Measurements from ENCODE around the gene C3orf62. TPM values are rescaled to one million over a fixed set of nuclear protein-coding genes. Genes with fewer than 3 reads are reported as not detected.
A peak's percentile ranks its signal among the peaks of the same experiment; 100 is the strongest.

Gene C3orf62
- total and polyA plus RNA-seq, 9 of the 15 experiments (the other 6 are each of a cell fraction or from before 2014, with no cell fraction given) = 1.3 to 5.7 (median 3.4) TPM

GRCh38 chr3:49238274-49239127 lies 38.5 kb downstream of the C3orf62 start (continued):
- TF ChIP-seq ZBTB49 (CRISPR knock-in tag; IDR thresholded peaks at IDR 0.05; ENCODE audit: borderline replicate concordance) = no peak
- TF ChIP-seq SREBF2 (CRISPR knock-in tag; IDR thresholded peaks at IDR 0.05) = no peak
- TF ChIP-seq PBX2 (CRISPR knock-in tag; IDR thresholded peaks at IDR 0.05; ENCODE audit: low read depth) = peak; percentile 87
- peak; percentile 99 for TF ChIP-seq PBX2 (tag; conservative IDR thresholded peaks at IDR 0.05; ENCODE audit: low read depth)
- TF ChIP-seq GATA2 (CRISPR knock-in tag; IDR thresholded peaks at IDR 0.05) = peak; percentile 90
- no peak for TF ChIP-seq ZNF165 (CRISPR knock-in tag; IDR thresholded peaks at IDR 0.05; ENCODE audit: borderline replicate concordance)
- no peak; the same call in 1 of the 2 replicates for TF ChIP-seq FOXK1 (CRISPR knock-in tag; IDR thresholded peaks at IDR 0.05; ENCODE audit: borderline replicate concordance)
- TF ChIP-seq TGIF2 (CRISPR knock-in tag; IDR thresholded peaks at IDR 0.05) = no peak
- no peak for TF ChIP-seq ZFP1 (CRISPR knock-in tag; IDR thresholded peaks at IDR 0.05)
- TF ChIP-seq ERF (CRISPR knock-in tag; IDR thresholded peaks at IDR 0.05) = no peak
- TF ChIP-seq FOXJ2 (tag; IDR thresholded peaks at IDR 0.05) = peak; percentile 95
- TF ChIP-seq TSC22D4 (tag; IDR thresholded peaks at IDR 0.05) = no peak
- no peak for TF ChIP-seq ZNF3 (CRISPR knock-in tag; IDR thresholded peaks at IDR 0.05)
- peak; percentile 93 for TF ChIP-seq FOSL1 (tag; conservative IDR thresholded peaks at IDR 0.05)
- peak; percentile 35; the same call in 1 of the 2 replicates for TF ChIP-seq ZNF79 (CRISPR knock-in tag; IDR thresholded peaks at IDR 0.05; ENCODE audit: low read depth)
- TF ChIP-seq L3MBTL2 (IDR thresholded peaks at IDR 0.05) = peak; percentile 46; the same call in 1 of the 2 replicates
- peak; percentile 79 for TF ChIP-seq BRD9 (IDR thresholded peaks at IDR 0.05; ENCODE audit: low read depth, partially characterized antibody)
- no peak for TF ChIP-seq IRF2 (CRISPR knock-in tag; IDR thresholded peaks at IDR 0.05)
- peak; percentile 96 for TF ChIP-seq NCOR1 (IDR thresholded peaks at IDR 0.05)
- no peak for TF ChIP-seq SIN3A (IDR thresholded peaks at IDR 0.05; ENCODE audit: borderline replicate concordance in 2 of 2, control insufficient read depth in 1 of 2, low read depth in 2 of 2, low read length in 2 of 2)
- TF ChIP-seq PHF21A (IDR thresholded peaks at IDR 0.05; ENCODE audit: borderline replicate concordance, low read depth) = no peak
- TF ChIP-seq NCOA1 (IDR thresholded peaks at IDR 0.05; ENCODE audit: low read depth) = peak; percentile 88
- peak; percentile 62 for TF ChIP-seq GABPA (tag; conservative IDR thresholded peaks at IDR 0.05; ENCODE audit: low read depth)
- no peak for TF ChIP-seq CBX5 (IDR thresholded peaks at IDR 0.05; ENCODE audit: borderline replicate concordance, low read depth)
